ENCODE results near the gene PCDH9. TPM values are rescaled to one million over a fixed set of nuclear protein-coding genes. Genes with fewer than 3 reads are reported as not detected.

The PCDH9 gene
- total and polyA plus RNA-seq, 2 of the 13 experiments (the other 11 are each of a cell fraction or from before 2014, with no cell fraction given): 0.09 TPM; not detected in 1

DNA sequence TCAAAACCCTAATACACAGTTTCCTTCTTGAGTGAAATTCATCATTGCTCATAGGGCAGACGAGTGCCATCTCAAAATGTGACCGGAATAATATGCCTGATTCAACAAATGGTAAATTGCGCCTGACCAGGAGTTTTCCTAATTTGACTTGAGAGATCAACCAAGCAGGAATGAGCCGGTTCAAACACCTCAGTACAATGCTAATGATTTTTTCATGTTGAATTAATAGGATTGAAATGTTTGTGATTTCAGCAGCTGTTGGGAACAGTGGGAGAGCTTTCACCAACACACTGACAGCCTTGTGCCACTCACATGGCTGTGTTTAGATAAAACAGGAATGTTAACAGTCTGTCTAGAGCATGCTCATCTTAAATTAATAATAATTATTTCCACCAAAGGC, 484.8 kb downstream of the PCDH9 start (continued):
- TF ChIP-seq ZNF747 (CRISPR knock-in tag; IDR thresholded peaks at IDR 0.05; ENCODE audit: borderline replicate concordance) (no peak), CENPX (CRISPR knock-in tag; IDR thresholded peaks at IDR 0.05) (no peak), HMGA1 (CRISPR knock-in tag; conservative IDR thresholded peaks at IDR 0.05) (no peak), ONECUT2 (CRISPR knock-in tag; IDR thresholded peaks at IDR 0.05) (no peak), KDM5B (CRISPR knock-in tag; IDR thresholded peaks at IDR 0.05; ENCODE audit: borderline replicate concordance) (no peak), ZNF704 (CRISPR knock-in tag; IDR thresholded peaks at IDR 0.05; ENCODE audit: borderline replicate concordance) (no peak), AGO2 (optimal IDR thresholded peaks at IDR 0.05; ENCODE audit: low read depth, low read length) (no peak), CENPT (CRISPR knock-in tag; IDR thresholded peaks at IDR 0.05; ENCODE audit: low read depth) (no peak), KAT7 (CRISPR knock-in tag; IDR thresholded peaks at IDR 0.05; ENCODE audit: borderline replicate concordance) (no peak)
- TF ChIP-seq, protein P1, sequence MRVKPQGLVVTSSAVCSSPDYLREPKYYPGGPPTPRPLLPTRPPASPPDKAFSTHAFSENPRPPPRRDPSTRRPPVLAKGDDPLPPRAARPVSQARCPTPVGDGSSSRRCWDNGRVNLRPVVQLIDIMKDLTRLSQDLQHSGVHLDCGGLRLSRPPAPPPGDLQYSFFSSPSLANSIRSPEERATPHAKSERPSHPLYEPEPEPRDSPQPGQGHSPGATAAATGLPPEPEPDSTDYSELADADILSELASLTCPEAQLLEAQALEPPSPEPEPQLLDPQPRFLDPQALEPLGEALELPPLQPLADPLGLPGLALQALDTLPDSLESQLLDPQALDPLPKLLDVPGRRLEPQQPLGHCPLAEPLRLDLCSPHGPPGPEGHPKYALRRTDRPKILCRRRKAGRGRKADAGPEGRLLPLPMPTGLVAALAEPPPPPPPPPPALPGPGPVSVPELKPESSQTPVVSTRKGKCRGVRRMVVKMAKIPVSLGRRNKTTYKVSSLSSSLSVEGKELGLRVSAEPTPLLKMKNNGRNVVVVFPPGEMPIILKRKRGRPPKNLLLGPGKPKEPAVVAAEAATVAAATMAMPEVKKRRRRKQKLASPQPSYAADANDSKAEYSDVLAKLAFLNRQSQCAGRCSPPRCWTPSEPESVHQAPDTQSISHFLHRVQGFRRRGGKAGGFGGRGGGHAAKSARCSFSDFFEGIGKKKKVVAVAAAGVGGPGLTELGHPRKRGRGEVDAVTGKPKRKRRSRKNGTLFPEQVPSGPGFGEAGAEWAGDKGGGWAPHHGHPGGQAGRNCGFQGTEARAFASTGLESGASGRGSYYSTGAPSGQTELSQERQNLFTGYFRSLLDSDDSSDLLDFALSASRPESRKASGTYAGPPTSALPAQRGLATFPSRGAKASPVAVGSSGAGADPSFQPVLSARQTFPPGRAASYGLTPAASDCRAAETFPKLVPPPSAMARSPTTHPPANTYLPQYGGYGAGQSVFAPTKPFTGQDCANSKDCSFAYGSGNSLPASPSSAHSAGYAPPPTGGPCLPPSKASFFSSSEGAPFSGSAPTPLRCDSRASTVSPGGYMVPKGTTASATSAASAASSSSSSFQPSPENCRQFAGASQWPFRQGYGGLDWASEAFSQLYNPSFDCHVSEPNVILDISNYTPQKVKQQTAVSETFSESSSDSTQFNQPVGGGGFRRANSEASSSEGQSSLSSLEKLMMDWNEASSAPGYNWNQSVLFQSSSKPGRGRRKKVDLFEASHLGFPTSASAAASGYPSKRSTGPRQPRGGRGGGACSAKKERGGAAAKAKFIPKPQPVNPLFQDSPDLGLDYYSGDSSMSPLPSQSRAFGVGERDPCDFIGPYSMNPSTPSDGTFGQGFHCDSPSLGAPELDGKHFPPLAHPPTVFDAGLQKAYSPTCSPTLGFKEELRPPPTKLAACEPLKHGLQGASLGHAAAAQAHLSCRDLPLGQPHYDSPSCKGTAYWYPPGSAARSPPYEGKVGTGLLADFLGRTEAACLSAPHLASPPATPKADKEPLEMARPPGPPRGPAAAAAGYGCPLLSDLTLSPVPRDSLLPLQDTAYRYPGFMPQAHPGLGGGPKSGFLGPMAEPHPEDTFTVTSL (CRISPR knock-in tag; IDR thresholded peaks at IDR 0.05; ENCODE audit: borderline replicate concordance): no peak
- TF ChIP-seq, protein P2, sequence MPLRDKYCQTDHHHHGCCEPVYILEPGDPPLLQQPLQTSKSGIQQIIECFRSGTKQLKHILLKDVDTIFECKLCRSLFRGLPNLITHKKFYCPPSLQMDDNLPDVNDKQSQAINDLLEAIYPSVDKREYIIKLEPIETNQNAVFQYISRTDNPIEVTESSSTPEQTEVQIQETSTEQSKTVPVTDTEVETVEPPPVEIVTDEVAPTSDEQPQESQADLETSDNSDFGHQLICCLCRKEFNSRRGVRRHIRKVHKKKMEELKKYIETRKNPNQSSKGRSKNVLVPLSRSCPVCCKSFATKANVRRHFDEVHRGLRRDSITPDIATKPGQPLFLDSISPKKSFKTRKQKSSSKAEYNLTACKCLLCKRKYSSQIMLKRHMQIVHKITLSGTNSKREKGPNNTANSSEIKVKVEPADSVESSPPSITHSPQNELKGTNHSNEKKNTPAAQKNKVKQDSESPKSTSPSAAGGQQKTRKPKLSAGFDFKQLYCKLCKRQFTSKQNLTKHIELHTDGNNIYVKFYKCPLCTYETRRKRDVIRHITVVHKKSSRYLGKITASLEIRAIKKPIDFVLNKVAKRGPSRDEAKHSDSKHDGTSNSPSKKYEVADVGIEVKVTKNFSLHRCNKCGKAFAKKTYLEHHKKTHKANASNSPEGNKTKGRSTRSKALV (CRISPR knock-in tag; IDR thresholded peaks at IDR 0.05): no peak
- TF ChIP-seq, protein P3, sequence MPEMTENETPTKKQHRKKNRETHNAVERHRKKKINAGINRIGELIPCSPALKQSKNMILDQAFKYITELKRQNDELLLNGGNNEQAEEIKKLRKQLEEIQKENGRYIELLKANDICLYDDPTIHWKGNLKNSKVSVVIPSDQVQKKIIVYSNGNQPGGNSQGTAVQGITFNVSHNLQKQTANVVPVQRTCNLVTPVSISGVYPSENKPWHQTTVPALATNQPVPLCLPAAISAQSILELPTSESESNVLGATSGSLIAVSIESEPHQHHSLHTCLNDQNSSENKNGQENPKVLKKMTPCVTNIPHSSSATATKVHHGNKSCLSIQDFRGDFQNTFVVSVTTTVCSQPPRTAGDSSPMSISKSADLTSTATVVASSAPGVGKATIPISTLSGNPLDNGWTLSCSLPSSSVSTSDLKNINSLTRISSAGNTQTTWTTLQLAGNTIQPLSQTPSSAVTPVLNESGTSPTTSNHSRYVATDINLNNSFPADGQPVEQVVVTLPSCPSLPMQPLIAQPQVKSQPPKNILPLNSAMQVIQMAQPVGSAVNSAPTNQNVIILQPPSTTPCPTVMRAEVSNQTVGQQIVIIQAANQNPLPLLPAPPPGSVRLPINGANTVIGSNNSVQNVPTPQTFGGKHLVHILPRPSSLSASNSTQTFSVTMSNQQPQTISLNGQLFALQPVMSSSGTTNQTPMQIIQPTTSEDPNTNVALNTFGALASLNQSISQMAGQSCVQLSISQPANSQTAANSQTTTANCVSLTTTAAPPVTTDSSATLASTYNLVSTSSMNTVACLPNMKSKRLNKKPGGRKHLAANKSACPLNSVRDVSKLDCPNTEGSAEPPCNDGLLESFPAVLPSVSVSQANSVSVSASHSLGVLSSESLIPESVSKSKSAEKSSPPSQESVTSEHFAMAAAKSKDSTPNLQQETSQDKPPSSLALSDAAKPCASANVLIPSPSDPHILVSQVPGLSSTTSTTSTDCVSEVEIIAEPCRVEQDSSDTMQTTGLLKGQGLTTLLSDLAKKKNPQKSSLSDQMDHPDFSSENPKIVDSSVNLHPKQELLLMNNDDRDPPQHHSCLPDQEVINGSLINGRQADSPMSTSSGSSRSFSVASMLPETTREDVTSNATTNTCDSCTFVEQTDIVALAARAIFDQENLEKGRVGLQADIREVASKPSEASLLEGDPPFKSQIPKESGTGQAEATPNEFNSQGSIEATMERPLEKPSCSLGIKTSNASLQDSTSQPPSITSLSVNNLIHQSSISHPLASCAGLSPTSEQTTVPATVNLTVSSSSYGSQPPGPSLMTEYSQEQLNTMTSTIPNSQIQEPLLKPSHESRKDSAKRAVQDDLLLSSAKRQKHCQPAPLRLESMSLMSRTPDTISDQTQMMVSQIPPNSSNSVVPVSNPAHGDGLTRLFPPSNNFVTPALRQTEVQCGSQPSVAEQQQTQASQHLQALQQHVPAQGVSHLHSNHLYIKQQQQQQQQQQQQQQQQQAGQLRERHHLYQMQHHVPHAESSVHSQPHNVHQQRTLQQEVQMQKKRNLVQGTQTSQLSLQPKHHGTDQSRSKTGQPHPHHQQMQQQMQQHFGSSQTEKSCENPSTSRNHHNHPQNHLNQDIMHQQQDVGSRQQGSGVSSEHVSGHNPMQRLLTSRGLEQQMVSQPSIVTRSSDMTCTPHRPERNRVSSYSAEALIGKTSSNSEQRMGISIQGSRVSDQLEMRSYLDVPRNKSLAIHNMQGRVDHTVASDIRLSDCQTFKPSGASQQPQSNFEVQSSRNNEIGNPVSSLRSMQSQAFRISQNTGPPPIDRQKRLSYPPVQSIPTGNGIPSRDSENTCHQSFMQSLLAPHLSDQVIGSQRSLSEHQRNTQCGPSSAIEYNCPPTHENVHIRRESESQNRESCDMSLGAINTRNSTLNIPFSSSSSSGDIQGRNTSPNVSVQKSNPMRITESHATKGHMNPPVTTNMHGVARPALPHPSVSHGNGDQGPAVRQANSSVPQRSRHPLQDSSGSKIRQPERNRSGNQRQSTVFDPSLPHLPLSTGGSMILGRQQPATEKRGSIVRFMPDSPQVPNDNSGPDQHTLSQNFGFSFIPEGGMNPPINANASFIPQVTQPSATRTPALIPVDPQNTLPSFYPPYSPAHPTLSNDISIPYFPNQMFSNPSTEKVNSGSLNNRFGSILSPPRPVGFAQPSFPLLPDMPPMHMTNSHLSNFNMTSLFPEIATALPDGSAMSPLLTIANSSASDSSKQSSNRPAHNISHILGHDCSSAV (CRISPR knock-in tag; IDR thresholded peaks at IDR 0.05; ENCODE audit: borderline replicate concordance): no peak
